GM18520 (cell line): ENCODE results near the gene FBN3.
"Not testable (repeated sequence)": the region's sequence is repeated elsewhere in the genome, so short reads cannot be mapped to it uniquely, and the experiment has no call there.

Experiments used
- ATAC-seq: cut with Tn5 transposase; IDR thresholded peaks from one replicate; pipeline ENCODE4 v1.9.1; 2021; ENCODE audit not compliant: unreplicated experiment

FBN3 gene

GRCh38 chr19:8064911-8065874 lies 84.2 kb downstream of the FBN3 start:
- no peak for ATAC-seq

GRCh38 chr19:8057545-8058270 lies 91.7 kb downstream of the FBN3 start:
- no peak for ATAC-seq

GRCh38 chr19:8056533-8056932 lies 92.9 kb downstream of the FBN3 start:
- ATAC-seq = no peak

GRCh38 chr19:8054169-8054568 lies 95.2 kb downstream of the FBN3 start:
- no peak for ATAC-seq

- ATAC-seq = no peak
Observed at GRCh38 chr19:8052464-8052859, 96.9 kb downstream of the FBN3 start, which contains the start of gene CCL25. TSS of gene CCL25 (plus strand) at chr19:8052760. CDS start at chr19:8053050, 290 bp downstream.

- peak; percentile 70 for ATAC-seq
Observed at GRCh38 chr19:8050274-8051096, 98.9 kb downstream of the FBN3 start.

GRCh38 chr19:8046569-8047165 lies 102.7 kb downstream of the FBN3 start:
- ATAC-seq = no peak

- ATAC-seq = no peak
Observed at GRCh38 chr19:8045872-8046568, 103.4 kb downstream of the FBN3 start.

GRCh38 chr19:8044018-8044417 lies 105.4 kb downstream of the FBN3 start:
- no peak for ATAC-seq

- ATAC-seq = no peak
Observed at GRCh38 chr19:8042900-8043299, 106.5 kb downstream of the FBN3 start.

- no peak for ATAC-seq
Observed at GRCh38 chr19:8041531-8041931, 107.9 kb downstream of the FBN3 start.

GRCh38 chr19:8039231-8039630 lies 110.2 kb downstream of the FBN3 start:
- no peak for ATAC-seq

GRCh38 chr19:8038815-8039214 lies 110.6 kb downstream of the FBN3 start:
- no peak for ATAC-seq

- no peak for ATAC-seq
Observed at GRCh38 chr19:8036434-8037099, 112.8 kb downstream of the FBN3 start.

- no peak for ATAC-seq
Observed at GRCh38 chr19:8034178-8034525, 115.2 kb downstream of the FBN3 start.

- not testable (repeated sequence) for ATAC-seq
Observed at GRCh38 chr19:8033287-8034177, 115.9 kb downstream of the FBN3 start.

- ATAC-seq = no peak
Observed at GRCh38 chr19:8030960-8031359, 118.4 kb downstream of the FBN3 start.

- ATAC-seq = no peak
Observed at GRCh38 chr19:8028951-8029491, 120.4 kb downstream of the FBN3 start.
